Measurements from ENCODE around the gene TPST2. TPM values are rescaled to one million over a fixed set of nuclear protein-coding genes. Genes with fewer than 3 reads are reported as not detected.

The TPST2 gene
- total RNA-seq, 1 experiment from 2014 or later: 11.8 TPM

- BruUV-seq (replicated peaks): no TSS peak
- no peaks in the 10 kb centered on the region for H3K79me2 ChIP-seq (ENCODE audit: insufficient read depth, low read length)
- H2AFZ ChIP-seq (ENCODE audit: low read depth, low read length, poor library complexity, severe bottlenecking): no peak overlapping the region
- no peaks in the 10 kb centered on the region for H3K9me3 ChIP-seq (ENCODE audit: control insufficient read depth in 1 of 2, insufficient read depth in 1 of 2, low read depth in 1 of 2, low read length in 2 of 2)
- H3K27ac ChIP-seq (ENCODE audit: low read depth, low read length): no peak overlapping the region
- no peak for TF ChIP-seq REST (IDR thresholded peaks at IDR 0.05; ENCODE audit: low read depth)
- TF ChIP-seq ATF3 (IDR thresholded peaks at IDR 0.05): no peak
- TF ChIP-seq ZBTB33 (IDR thresholded peaks at IDR 0.05; ENCODE audit: extremely low read depth, insufficient replicate concordance, low read length): no peak
- TF ChIP-seq FOSL1 (IDR thresholded peaks at IDR 0.05; ENCODE audit: low read depth): no peak
- no peak for TF ChIP-seq SRF (IDR thresholded peaks at IDR 0.05; ENCODE audit: low read depth)
- no peak for TF ChIP-seq EGR1 (IDR thresholded peaks at IDR 0.05; ENCODE audit: low read depth)
- TF ChIP-seq SIN3A (IDR thresholded peaks at IDR 0.05; ENCODE audit: low read depth): no peak
- TF ChIP-seq TCF7L2 (IDR thresholded peaks at IDR 0.05; ENCODE audit: borderline replicate concordance, extremely low read depth, insufficient read depth, insufficient read length): no peak
- no peak for TF ChIP-seq ELF1 (IDR thresholded peaks at IDR 0.05; ENCODE audit: borderline replicate concordance, low read depth)
- TF ChIP-seq ZNF274 (IDR thresholded peaks at IDR 0.05; ENCODE audit: low read depth, low read length): no peak
- no peak for TF ChIP-seq EZH2phosphoT487 (IDR thresholded peaks at IDR 0.05; ENCODE audit: borderline replicate concordance)
- TF ChIP-seq JUND (IDR thresholded peaks at IDR 0.05): no peak
- TF ChIP-seq MAX (IDR thresholded peaks at IDR 0.05): no peak
- TF ChIP-seq SP1 (IDR thresholded peaks at IDR 0.05; ENCODE audit: low read depth): no peak
- TF ChIP-seq POLR2A (IDR thresholded peaks at IDR 0.05; ENCODE audit: borderline replicate concordance, extremely low read depth, insufficient read depth, insufficient read length): no peak
- no peak for TF ChIP-seq POLR2AphosphoS5 (IDR thresholded peaks at IDR 0.05; ENCODE audit: low read depth, low read length)
- no peaks in the 10 kb centered on the region for H3K36me3 ChIP-seq (ENCODE audit: control insufficient read depth in 1 of 2, insufficient read depth in 2 of 2, low read length in 2 of 2)
- no peaks in the 10 kb centered on the region for H3K4me1 ChIP-seq (ENCODE audit: control insufficient read depth in 1 of 2, insufficient read depth in 2 of 2, low read length in 2 of 2)
- peaks cover 12% of the 10 kb centered on the region for H3K27me3 ChIP-seq (ENCODE audit: insufficient read depth, low read length)
- no peaks in the 10 kb centered on the region for H4K20me1 ChIP-seq (ENCODE audit: insufficient read depth)
- ChIA-PET CTCF (no interaction called here), POLR2A (no interaction called here), RAD21 (ENCODE audit: low non-redundant PET in 1 of 2, low total read pairs in 2 of 2, uncharacterized antibody in 2 of 2, unreplicated experiment in 2 of 2) (no interaction called here)
- H3K9me2 ChIP-seq (ENCODE audit: insufficient read depth): no peaks in the 10 kb centered on the region
- intact Hi-C loops (cut with micrococcal nuclease): no loop called here
- ATAC-seq: no peak
- H3K9ac ChIP-seq (ENCODE audit: low read length): no peak overlapping the region
- DNase-seq (ENCODE audit: low read depth, low spot score): no peak
- no peak overlapping the region for H3K4me2 ChIP-seq (ENCODE audit: low read length)
- H3K4me3 ChIP-seq (replicated peaks in 1 of 2; ENCODE audit: low read depth in 1 of 2, low read length in 2 of 2): no peak overlapping the region
Observed at GRCh38 chr22:26604368-26604767, 14.4 kb upstream of the TPST2 start.

Data from HCT116 (cell line).